SK-N-SH (cell line): ENCODE data around the gene PLCG2. TPM values are rescaled to one million over a fixed set of nuclear protein-coding genes. Genes with fewer than 3 reads are reported as not detected.

ENCODE experiments used
- CTCF ChIA-PET: fragments of 300-600, 350-600 bp; formaldehyde crosslinking; extraction: SDS; loops from one replicate; lab custom pipeline; 2021; lab: Yijun Ruan, JAX
- POLR2A ChIA-PET: fragments of 350-600 bp; sonication (Branson Sonifier 250); formaldehyde crosslinking; extraction: SDS; loops from one replicate; lab custom pipeline; 2020; ENCODE audit warnings: antibody characterized with exemption, inconsistent platforms; lab: Yijun Ruan, JAX
- DNase-seq: peaks from one replicate; pipeline ENCODE4 v3.0.0; 2012
- H2AFZ ChIP-seq: fragments of 200-600 bp; sonication (generic); 2 replicates; pipeline ENCODE4 v1.8.1; 2016; ENCODE audit warnings: antibody characterized with exemption, mild to moderate bottlenecking, low read depth
- H3F3A ChIP-seq: fragments of 200-600 bp; sonication (generic); replicated peaks from 2 replicates; pipeline ENCODE3; 2016; ENCODE audit warnings: antibody characterized with exemption, mild to moderate bottlenecking; ENCODE audit not compliant: insufficient read depth
- H3K27ac ChIP-seq, 2 experiments: fragments of 200-500 bp in 1 of 2; fragments of 200-600 bp in 1 of 2; sonication (Bioruptor generic) in 1 of 2; sonication (generic), shearing (Covaris generic) in 1 of 2; 2 replicates each; pipeline versions ENCODE4 v1.5.1 to v1.6.1; 2014 to 2016; ENCODE audit warnings: low read depth in 2 of 2, inconsistent platforms in 1 of 2, low read length in 1 of 2, mild to moderate bottlenecking in 1 of 2, mixed read lengths in 1 of 2
- H3K27me3 ChIP-seq: fragments of 200-600 bp; sonication (generic), shearing (Covaris generic); 2 replicates; pipeline ENCODE4 v1.6.1; 2016; ENCODE audit warnings: mixed run types; ENCODE audit not compliant: insufficient read depth
- H3K36me3 ChIP-seq, 2 experiments: fragments of 200-500 bp in 1 of 2; fragments of 200-600 bp in 1 of 2; sonication (Bioruptor generic) in 1 of 2; sonication (generic) in 1 of 2; replicated peaks in 1 of 2; 2 replicates each; pipeline versions ENCODE3 to v1.5.1; 2014 to 2016; ENCODE audit warnings: low read length in 1 of 2, mild to moderate bottlenecking in 1 of 2; ENCODE audit not compliant: insufficient read depth in 2 of 2, control insufficient read depth in 1 of 2
- H3K4me1 ChIP-seq, 2 experiments: fragments of 200-500 bp in 1 of 2; fragments of 200-600 bp in 1 of 2; sonication (Bioruptor generic) in 1 of 2; sonication (generic), shearing (Covaris generic) in 1 of 2; 2 replicates each; pipeline versions ENCODE4 v1.5.1 to v1.6.1; 2014 to 2016; ENCODE audit warnings: low read depth in 1 of 2, low read length in 1 of 2, mixed run types in 1 of 2; ENCODE audit not compliant: insufficient read depth in 2 of 2, control insufficient read depth in 1 of 2
- H3K4me2 ChIP-seq: fragments of 200-600 bp; sonication (generic), shearing (Covaris generic); 2 replicates; pipeline ENCODE4 v1.6.1; 2017; ENCODE audit warnings: mixed run types
- H3K4me3 ChIP-seq, 2 experiments: fragments of 200-500 bp in 1 of 2; fragments of 200-600 bp in 1 of 2; sonication (Bioruptor generic) in 1 of 2; sonication (generic), shearing (Covaris generic) in 1 of 2; 2 replicates each; pipeline versions ENCODE4 v1.5.1 to v1.8.1; 2014 to 2016; ENCODE audit warnings: low read depth in 2 of 2, inconsistent platforms in 1 of 2, low read length in 1 of 2, mild to moderate bottlenecking in 1 of 2, mixed read lengths in 1 of 2, moderate library complexity in 1 of 2
- H3K79me2 ChIP-seq: fragments of 200-600 bp; sonication (generic); 2 replicates; pipeline ENCODE4 v1.8.1; 2017; ENCODE audit warnings: mild to moderate bottlenecking; ENCODE audit not compliant: insufficient read depth
- H3K9ac ChIP-seq: fragments of 200-600 bp; sonication (generic); 2 replicates; pipeline ENCODE4 v1.6.1; 2017; ENCODE audit warnings: mixed run types
- H3K9me2 ChIP-seq: fragments of 200-600 bp; sonication (generic); 2 replicates; pipeline ENCODE4 v1.6.1; 2017; ENCODE audit warnings: mixed run types
- H3K9me3 ChIP-seq: fragments of 200-600 bp; sonication (generic); 2 replicates; pipeline ENCODE4 v1.6.1; 2017; ENCODE audit warnings: mixed run types, mild to moderate bottlenecking, moderate library complexity
- H4K20me1 ChIP-seq: fragments of 200-600 bp; sonication (generic); 2 replicates; pipeline ENCODE4 v1.6.1; 2017; ENCODE audit warnings: mild to moderate bottlenecking, mixed run types; ENCODE audit not compliant: insufficient read depth
- CHD2 ChIP-seq: fragments of 150-350 bp; IDR thresholded peaks from 2 replicates; pipeline ENCODE4 v1.6.1; 2018; ENCODE audit warnings: low read length; ENCODE audit not compliant: partially characterized antibody
- ELF1 ChIP-seq: IDR thresholded peaks from 2 replicates; pipeline ENCODE4 v1.4.0; 2012
- EP300 ChIP-seq, 2 experiments: IDR thresholded peaks; 2 replicates each; pipeline versions ENCODE4 v1.4.0 to v1.6.1; 2012; ENCODE audit warnings: borderline replicate concordance in 1 of 2, low read depth in 1 of 2, low read length in 1 of 2
- EZH2phosphoT487 ChIP-seq: fragments of 200-600 bp; sonication (generic); IDR thresholded peaks from 2 replicates; pipeline ENCODE4 v1.6.1; 2017; ENCODE audit warnings: low read depth, mixed run types, mild to moderate bottlenecking, antibody characterized with exemption, moderate library complexity, borderline replicate concordance
- FOXJ3 ChIP-seq: sonication (generic); formaldehyde crosslinking; IDR thresholded peaks from 2 replicates; pipeline ENCODE4 v1.5.1; 2020; ENCODE audit warnings: mild to moderate bottlenecking, missing genetic modification reagents
- JUND ChIP-seq: IDR thresholded peaks from 2 replicates; pipeline ENCODE4 v1.4.0; 2012
- MXI1 ChIP-seq: IDR thresholded peaks from 2 replicates; pipeline ENCODE4 v1.6.1; 2012; ENCODE audit warnings: mild to moderate bottlenecking, low read depth, low read length, improper control_type of control experiment
- NFIC ChIP-seq: IDR thresholded peaks from 2 replicates; pipeline ENCODE4 v1.4.0; 2012; ENCODE audit warnings: borderline replicate concordance
- NRF1 ChIP-seq: IDR thresholded peaks from 2 replicates; pipeline ENCODE4 v1.6.1; 2012; ENCODE audit warnings: low read depth, mild to moderate bottlenecking, low read length
- RAD21 ChIP-seq: IDR thresholded peaks from 2 replicates; pipeline ENCODE4 v1.6.1; 2012; ENCODE audit warnings: mild to moderate bottlenecking, low read length
- RCOR1 ChIP-seq: fragments of 150-350 bp; IDR thresholded peaks from 2 replicates; pipeline ENCODE4 v1.6.1; 2017; ENCODE audit warnings: antibody characterized with exemption, low read length
- RXRA ChIP-seq: IDR thresholded peaks from 2 replicates; pipeline ENCODE4 v1.4.0; 2012; ENCODE audit warnings: low read depth, mild to moderate bottlenecking, borderline replicate concordance
- SMC3 ChIP-seq: IDR thresholded peaks from 2 replicates; pipeline ENCODE4 v1.6.1; 2012; ENCODE audit warnings: low read depth, low read length, improper control_type of control experiment
- TAF1 ChIP-seq: IDR thresholded peaks from 2 replicates; pipeline ENCODE4 v1.6.1; 2012; ENCODE audit warnings: low read depth, mild to moderate bottlenecking, low read length, moderate library complexity, borderline replicate concordance
- WGBS: methylation state at CpG from one replicate; pipeline ENCODE4 v1.1.6; 2017; ENCODE audit warnings: low lambda C conversion rate; 5-methylcytosine and 5-hydroxymethylcytosine counted together
- polyA plus RNA-seq, 3 experiments: library from polyadenylated mRNA; depleted of rRNA; stranded (reverse); fragments of >200 nt; gene quantifications; 2 replicates each; pipeline ENCODE4 v1.2.3, GENCODE V29; 2012
- TF ChIP-seq, protein P1 (sequence below): IDR thresholded peaks from 2 replicates; pipeline ENCODE4 v1.4.0; 2012; ENCODE audit warnings: low read depth, borderline replicate concordance
- TF ChIP-seq, protein P2 (sequence below): IDR thresholded peaks from 2 replicates; pipeline ENCODE4 v1.6.1; 2012; ENCODE audit warnings: mild to moderate bottlenecking, low read depth, low read length, moderate library complexity
- TF ChIP-seq, protein P3 (sequence below): fragments of 150-350 bp; IDR thresholded peaks from 2 replicates; pipeline ENCODE4 v1.6.1; 2017; ENCODE audit warnings: antibody characterized with exemption, low read length, low read depth, borderline replicate concordance

PLCG2 gene
- polyA plus RNA-seq, 1 of the 3 experiments (the other 2 are of a cell fraction), result 0.23 TPM

DNA sequence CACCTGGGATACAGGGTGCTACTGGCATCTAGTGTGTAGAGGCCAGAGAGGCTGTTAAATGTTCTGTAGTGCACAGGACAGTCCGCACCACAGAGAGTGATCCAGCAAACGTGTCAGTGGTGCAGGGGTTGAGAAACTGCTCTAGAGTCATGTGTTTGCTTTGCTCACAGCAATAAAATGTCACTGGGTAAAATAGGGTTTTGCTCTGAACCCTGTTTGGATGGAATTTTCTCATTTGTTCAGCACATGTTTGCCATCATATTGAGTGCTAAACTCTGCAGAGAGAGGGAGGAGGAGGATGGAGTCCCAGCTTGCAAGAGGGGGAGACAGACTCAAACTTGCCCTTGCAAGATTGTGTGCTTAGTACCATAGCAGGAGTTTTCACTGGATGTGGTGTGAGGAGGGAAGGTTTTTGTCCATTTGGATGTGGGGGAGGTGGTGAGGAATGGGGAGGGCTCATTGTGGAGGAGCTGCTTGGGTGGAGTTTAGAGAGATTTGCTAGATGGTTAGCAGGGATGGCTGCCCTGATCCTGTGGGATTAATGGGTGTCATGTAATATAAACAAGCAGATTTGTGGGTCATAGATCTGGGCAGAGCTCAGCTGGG lies 11.8 kb downstream of the PLCG2 start:
- H2AFZ ChIP-seq, result no peak overlapping the region
- TF ChIP-seq, protein P1, sequence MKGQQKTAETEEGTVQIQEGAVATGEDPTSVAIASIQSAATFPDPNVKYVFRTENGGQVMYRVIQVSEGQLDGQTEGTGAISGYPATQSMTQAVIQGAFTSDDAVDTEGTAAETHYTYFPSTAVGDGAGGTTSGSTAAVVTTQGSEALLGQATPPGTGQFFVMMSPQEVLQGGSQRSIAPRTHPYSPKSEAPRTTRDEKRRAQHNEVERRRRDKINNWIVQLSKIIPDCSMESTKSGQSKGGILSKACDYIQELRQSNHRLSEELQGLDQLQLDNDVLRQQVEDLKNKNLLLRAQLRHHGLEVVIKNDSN, result no peak
- TF ChIP-seq RCOR1 (no peak), NRF1 (no peak), TAF1 (no peak)
- TF ChIP-seq, protein P2, sequence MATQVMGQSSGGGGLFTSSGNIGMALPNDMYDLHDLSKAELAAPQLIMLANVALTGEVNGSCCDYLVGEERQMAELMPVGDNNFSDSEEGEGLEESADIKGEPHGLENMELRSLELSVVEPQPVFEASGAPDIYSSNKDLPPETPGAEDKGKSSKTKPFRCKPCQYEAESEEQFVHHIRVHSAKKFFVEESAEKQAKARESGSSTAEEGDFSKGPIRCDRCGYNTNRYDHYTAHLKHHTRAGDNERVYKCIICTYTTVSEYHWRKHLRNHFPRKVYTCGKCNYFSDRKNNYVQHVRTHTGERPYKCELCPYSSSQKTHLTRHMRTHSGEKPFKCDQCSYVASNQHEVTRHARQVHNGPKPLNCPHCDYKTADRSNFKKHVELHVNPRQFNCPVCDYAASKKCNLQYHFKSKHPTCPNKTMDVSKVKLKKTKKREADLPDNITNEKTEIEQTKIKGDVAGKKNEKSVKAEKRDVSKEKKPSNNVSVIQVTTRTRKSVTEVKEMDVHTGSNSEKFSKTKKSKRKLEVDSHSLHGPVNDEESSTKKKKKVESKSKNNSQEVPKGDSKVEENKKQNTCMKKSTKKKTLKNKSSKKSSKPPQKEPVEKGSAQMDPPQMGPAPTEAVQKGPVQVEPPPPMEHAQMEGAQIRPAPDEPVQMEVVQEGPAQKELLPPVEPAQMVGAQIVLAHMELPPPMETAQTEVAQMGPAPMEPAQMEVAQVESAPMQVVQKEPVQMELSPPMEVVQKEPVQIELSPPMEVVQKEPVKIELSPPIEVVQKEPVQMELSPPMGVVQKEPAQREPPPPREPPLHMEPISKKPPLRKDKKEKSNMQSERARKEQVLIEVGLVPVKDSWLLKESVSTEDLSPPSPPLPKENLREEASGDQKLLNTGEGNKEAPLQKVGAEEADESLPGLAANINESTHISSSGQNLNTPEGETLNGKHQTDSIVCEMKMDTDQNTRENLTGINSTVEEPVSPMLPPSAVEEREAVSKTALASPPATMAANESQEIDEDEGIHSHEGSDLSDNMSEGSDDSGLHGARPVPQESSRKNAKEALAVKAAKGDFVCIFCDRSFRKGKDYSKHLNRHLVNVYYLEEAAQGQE, result no peak
- no peaks in the 10 kb centered on the region; the same call in 1 of the 2 replicates for H3K27me3 ChIP-seq
- no peak overlapping the region for H3K9ac ChIP-seq
- no peak for DNase-seq
- POLR2A ChIA-PET, result no interaction called here
- no peaks in the 10 kb centered on the region for H3K79me2 ChIP-seq
- no peak overlapping the region for H3K4me2 ChIP-seq
- WGBS, result 38% methylated on average over 2 of the region's 2 CpGs
- CTCF ChIA-PET, result interaction anchor here (0.6 kb wide), 1 partner anchor 28 kb away, joined by 3 read pairs; no protein-coding TSS in a partner anchor
- H3K27ac ChIP-seq, result no peak overlapping the region
- H3K4me1 ChIP-seq, result no peaks in the 10 kb centered on the region
- H3K9me3 ChIP-seq, result no peaks in the 10 kb centered on the region
- no peaks in the 10 kb centered on the region for H3K36me3 ChIP-seq
- H3K9me2 ChIP-seq, result no peaks in the 10 kb centered on the region
- no peaks in the 10 kb centered on the region for H4K20me1 ChIP-seq
- no peak overlapping the region for H3K4me3 ChIP-seq
- H3F3A ChIP-seq, result no peaks in the 10 kb centered on the region

DNA sequence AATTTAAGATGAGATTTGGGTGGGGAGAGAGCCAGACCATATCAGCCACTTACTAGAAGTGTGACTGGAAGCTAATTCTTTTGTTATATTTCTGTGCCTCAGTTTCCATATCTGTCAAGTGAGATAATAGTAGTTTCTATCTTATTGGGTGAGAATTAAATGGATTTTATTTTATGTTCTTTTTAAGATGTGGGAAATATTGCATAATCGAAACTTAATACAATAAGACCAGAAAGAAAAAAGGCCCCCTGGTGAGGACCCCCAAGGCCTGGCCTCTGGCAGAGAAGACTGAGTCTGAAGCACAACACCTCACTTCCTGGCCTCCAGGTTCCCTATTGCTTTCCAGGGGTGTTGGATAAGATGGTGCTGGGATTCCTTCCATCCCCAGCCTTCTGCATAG lies 13.7 kb downstream of the PLCG2 start:
- no peaks in the 10 kb centered on the region; the same call in 1 of the 2 replicates for H3K27me3 ChIP-seq
- H4K20me1 ChIP-seq, result no peaks in the 10 kb centered on the region
- ChIA-PET CTCF (no interaction called here), POLR2A (no interaction called here)
- H3K9ac ChIP-seq, result no peak overlapping the region
- H3K9me2 ChIP-seq, result no peaks in the 10 kb centered on the region
- no peaks in the 10 kb centered on the region for H3K36me3 ChIP-seq
- no peak for TF ChIP-seq RAD21
- TF ChIP-seq ELF1, result no peak
- TF ChIP-seq EP300 (IDR thresholded peaks at IDR 0.05; ENCODE audit: borderline replicate concordance in 1 of 2, low read depth in 1 of 2, low read length in 1 of 2), result no peak
- no peak for TF ChIP-seq NRF1
- TF ChIP-seq SMC3, result no peak
- no peak for TF ChIP-seq CHD2
- TF ChIP-seq RXRA, result no peak
- no peak for TF ChIP-seq JUND
- TF ChIP-seq, protein P3, sequence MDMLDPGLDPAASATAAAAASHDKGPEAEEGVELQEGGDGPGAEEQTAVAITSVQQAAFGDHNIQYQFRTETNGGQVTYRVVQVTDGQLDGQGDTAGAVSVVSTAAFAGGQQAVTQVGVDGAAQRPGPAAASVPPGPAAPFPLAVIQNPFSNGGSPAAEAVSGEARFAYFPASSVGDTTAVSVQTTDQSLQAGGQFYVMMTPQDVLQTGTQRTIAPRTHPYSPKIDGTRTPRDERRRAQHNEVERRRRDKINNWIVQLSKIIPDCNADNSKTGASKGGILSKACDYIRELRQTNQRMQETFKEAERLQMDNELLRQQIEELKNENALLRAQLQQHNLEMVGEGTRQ, result no peak
- no peak for TF ChIP-seq FOXJ3 (CRISPR knock-in tag)
- TF ChIP-seq MXI1, result no peak
- TF ChIP-seq EZH2phosphoT487, result no peak
- TF ChIP-seq, protein P1, result no peak
- TF ChIP-seq NFIC, result no peak
- TF ChIP-seq, protein P2, result no peak
- no peaks in the 10 kb centered on the region for H3K9me3 ChIP-seq
- no peak for DNase-seq
- H2AFZ ChIP-seq, result no peak overlapping the region
- H3F3A ChIP-seq, result no peaks in the 10 kb centered on the region
- no peaks in the 10 kb centered on the region for H3K4me1 ChIP-seq
- WGBS, result 18% methylated on average over 1 of the region's 1 CpG
- H3K4me2 ChIP-seq, result no peak overlapping the region
- no peak overlapping the region for H3K4me3 ChIP-seq
- no peak overlapping the region for H3K27ac ChIP-seq
- H3K79me2 ChIP-seq, result no peaks in the 10 kb centered on the region
